HepG2 (cell line): Measurements from ENCODE around the gene PKM. TPM values are rescaled to one million over a fixed set of nuclear protein-coding genes. Genes with fewer than 3 reads are reported as not detected.
A peak's percentile ranks its signal among the peaks of the same experiment; 100 is the strongest.

Experiments used
- GPN1 ChIP-seq: sonication (generic); formaldehyde crosslinking; IDR thresholded peaks from 2 replicates; pipeline ENCODE4 v1.5.1; 2020; ENCODE audit warnings: missing genetic modification reagents, borderline replicate concordance
- KDM1A ChIP-seq: IDR thresholded peaks from 2 replicates; pipeline ENCODE4 v1.6.1; 2016; ENCODE audit warnings: missing compliant biosample characterization
- MLLT10 ChIP-seq: sonication (generic); formaldehyde crosslinking; IDR thresholded peaks from 2 replicates; pipeline ENCODE4 v1.4.0; 2020; ENCODE audit warnings: missing genetic modification reagents
- NCOR1 ChIP-seq: fragments of 200-600 bp; sonication (generic); IDR thresholded peaks from 2 replicates; pipeline ENCODE4 v1.7.0; 2017; ENCODE audit warnings: antibody characterized with exemption, low read length, borderline replicate concordance
- PHF5A ChIP-seq: IDR thresholded peaks from one replicate; pipeline ENCODE4 v1.6.1; 2018; ENCODE audit warnings: low read depth, missing genetic modification reagents; ENCODE audit not compliant: unreplicated experiment
- RFX1 ChIP-seq: fragments of 450-650 bp; IDR thresholded peaks from 2 replicates; pipeline ENCODE4 v1.6.1; 2017
- RFX3 ChIP-seq: IDR thresholded peaks from 2 replicates; pipeline ENCODE4 v1.6.1; 2016; ENCODE audit warnings: missing biosample characterization, missing genetic modification reagents
- RFXAP ChIP-seq: sonication (generic); formaldehyde crosslinking; IDR thresholded peaks from 2 replicates; pipeline ENCODE4 v1.4.0; 2020; ENCODE audit warnings: missing genetic modification reagents, borderline replicate concordance
- RXRA ChIP-seq: sonication (generic); formaldehyde crosslinking; IDR thresholded peaks from 2 replicates; pipeline ENCODE4 v1.5.1; 2020; ENCODE audit warnings: missing genetic modification reagents
- SALL1 ChIP-seq: sonication (generic); formaldehyde crosslinking; IDR thresholded peaks from 2 replicates; pipeline ENCODE4 v1.8.0; 2022; ENCODE audit warnings: mild to moderate bottlenecking, missing genetic modification reagents
- SATB2 ChIP-seq: sonication (generic); formaldehyde crosslinking; IDR thresholded peaks from 2 replicates; pipeline ENCODE4 v1.5.0; 2020; ENCODE audit warnings: missing genetic modification reagents
- SIN3A ChIP-seq: IDR thresholded peaks from 2 replicates; pipeline ENCODE4 v1.6.1; 2011; ENCODE audit warnings: low read depth, mild to moderate bottlenecking, control low read depth, low read length, borderline replicate concordance
- SRF ChIP-seq: IDR thresholded peaks from 2 replicates; pipeline ENCODE4 v1.6.1; 2011; ENCODE audit warnings: mild to moderate bottlenecking, low read depth, low read length, moderate library complexity
- TCF12 ChIP-seq, 2 experiments: fragments of 450-650 bp in 1 of 2; sonication (generic) in 1 of 2; formaldehyde crosslinking in 1 of 2; IDR thresholded peaks; 2 replicates each; pipeline versions ENCODE4 v1.6.1 to v1.8.0; 2017 to 2022; ENCODE audit warnings: antibody characterized with exemption in 1 of 2, mild to moderate bottlenecking in 1 of 2, missing genetic modification reagents in 1 of 2, moderate library complexity in 1 of 2
- TP53 ChIP-seq: sonication (generic); formaldehyde crosslinking; conservative IDR thresholded peaks from 2 replicates; pipeline ENCODE4 v1.4.0; 2020; ENCODE audit warnings: missing genetic modification reagents
- YEATS4 ChIP-seq: sonication (generic); formaldehyde crosslinking; IDR thresholded peaks from 2 replicates; pipeline ENCODE4 v1.4.0; 2020; ENCODE audit warnings: missing genetic modification reagents, borderline replicate concordance
- ZFX ChIP-seq: sonication (generic); formaldehyde crosslinking; IDR thresholded peaks from 2 replicates; pipeline ENCODE4 v1.4.0; 2020; ENCODE audit warnings: mild to moderate bottlenecking, low read depth, missing genetic modification reagents, moderate library complexity
- ZNF101 ChIP-seq: sonication (generic); formaldehyde crosslinking; IDR thresholded peaks from 2 replicates; pipeline ENCODE4 v1.4.0; 2020; ENCODE audit warnings: mild to moderate bottlenecking, low read depth, missing genetic modification reagents, borderline replicate concordance
- ZNF331 ChIP-seq: sonication (generic); formaldehyde crosslinking; IDR thresholded peaks from 2 replicates; pipeline ENCODE4 v1.4.0; 2020; ENCODE audit warnings: missing genetic modification reagents
- ZNF558 ChIP-seq: sonication (generic); formaldehyde crosslinking; IDR thresholded peaks from 2 replicates; pipeline ENCODE4 v1.9.0; 2022; ENCODE audit warnings: mild to moderate bottlenecking, missing genetic modification reagents, borderline replicate concordance
- ZXDC ChIP-seq: sonication (generic); formaldehyde crosslinking; IDR thresholded peaks from 2 replicates; pipeline ENCODE4 v1.5.0; 2020; ENCODE audit warnings: mild to moderate bottlenecking, missing genetic modification reagents
- polyA plus RNA-seq, 8 experiments: library from polyadenylated mRNA; depleted of rRNA in 3 of 8; stranded (reverse) in 7 of 8; unstranded in 1 of 8; fragments of >200 nt; fragmentation: Illumina TruSeq in 4 of 8; extraction: Trizol in 4 of 8; gene quantifications; 2 replicates each; pipeline versions ENCODE4 v1.2.1 to v1.2.3, GENCODE V29; 2011 to 2016; ENCODE audit warnings: low read depth in 4 of 8, missing spikeins in 1 of 8, mixed read lengths in 1 of 8; ENCODE audit not compliant: insufficient read depth in 1 of 8
- total RNA-seq, 5 experiments: library from RNA; depleted of rRNA; stranded (reverse); fragments of >200 nt; fragmentation: Illumina TruSeq; extraction: Trizol; gene quantifications; 2 replicates each; pipeline ENCODE4 v1.2.3, GENCODE V29; 2016; ENCODE audit warnings: low read depth in 1 of 5
- TF ChIP-seq, protein P1 (sequence below): sonication (generic); formaldehyde crosslinking; IDR thresholded peaks from 2 replicates; pipeline ENCODE4 v1.5.0; 2020; ENCODE audit warnings: mild to moderate bottlenecking, missing genetic modification reagents, moderate library complexity
- TF ChIP-seq, protein P2 (sequence below): sonication (generic); formaldehyde crosslinking; conservative IDR thresholded peaks from 2 replicates; pipeline ENCODE4 v1.8.1; 2023; ENCODE audit warnings: missing genetic modification reagents
- TF ChIP-seq, protein P3 (sequence below): IDR thresholded peaks from 2 replicates; pipeline ENCODE4 v1.6.1; 2016; ENCODE audit warnings: low read depth, control low read depth

Gene PKM
- total and polyA plus RNA-seq, 2 of the 13 experiments (the other 11 are each of a cell fraction or from before 2014, with no cell fraction given), result 488 to 780 TPM

DNA sequence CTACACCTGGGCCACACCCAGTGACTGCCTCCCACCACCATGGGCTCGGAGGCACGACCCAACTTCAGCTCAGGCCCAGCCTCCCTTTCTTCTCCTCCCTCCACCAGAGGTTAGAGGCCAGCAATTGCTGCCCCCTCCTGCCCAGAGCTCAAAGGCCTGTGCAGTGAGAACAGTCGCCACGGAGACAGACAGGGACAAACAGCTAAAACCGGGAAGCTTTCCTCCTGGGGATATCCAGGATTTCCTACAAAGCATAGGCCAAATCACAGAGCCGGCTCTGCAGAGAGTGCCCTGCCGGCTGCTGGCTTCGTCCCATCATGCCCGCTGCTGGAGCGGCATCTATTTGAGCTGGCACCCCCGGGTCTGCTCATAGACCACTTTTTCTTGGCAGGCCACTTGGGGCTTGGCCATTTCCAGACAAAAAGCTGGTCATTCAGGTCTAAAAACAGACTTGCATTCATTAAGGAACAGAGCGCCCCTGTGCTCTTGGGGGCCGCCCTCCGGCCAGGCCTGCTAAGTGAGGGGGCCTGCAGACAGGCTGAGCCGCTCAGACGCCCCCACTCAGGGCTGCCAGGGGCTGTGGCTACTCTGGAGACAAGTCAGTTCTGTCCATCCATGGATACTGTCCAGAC, 50.9 kb downstream of the PKM start (continued):
- TF ChIP-seq PHF5A (no peak), TCF12 (IDR thresholded peaks at IDR 0.05) (no peak), TCF12 (CRISPR knock-in tag; IDR thresholded peaks at IDR 0.05) (no peak), MLLT10 (CRISPR knock-in tag) (no peak), RFX1 (peak; percentile 59; the same call in 1 of the 2 replicates), SIN3A (no peak), ZFX (CRISPR knock-in tag) (peak; percentile 43), ZXDC (no peak), SATB2 (CRISPR knock-in tag) (no peak), GPN1 (CRISPR knock-in tag) (no peak), NCOR1 (0 out of 2 replicates have a peak, but pooled peaks have one; percentile 35), KDM1A (CRISPR knock-in tag) (no peak), TP53 (CRISPR knock-in tag) (no peak), ZNF101 (CRISPR knock-in tag) (no peak), SALL1 (CRISPR knock-in tag) (peak; percentile 19; the same call in 1 of the 2 replicates), ZNF331 (CRISPR knock-in tag) (no peak), SRF (no peak), YEATS4 (peak; percentile 45; the same call in 1 of the 2 replicates), RFXAP (no peak), RXRA (CRISPR knock-in tag) (no peak), RFX3 (CRISPR knock-in tag) (peak; percentile 33; the same call in 1 of the 2 replicates), ZNF558 (CRISPR knock-in tag) (0 out of 2 replicates have a peak, but pooled peaks have one; percentile 36)
- TF ChIP-seq, protein P1, sequence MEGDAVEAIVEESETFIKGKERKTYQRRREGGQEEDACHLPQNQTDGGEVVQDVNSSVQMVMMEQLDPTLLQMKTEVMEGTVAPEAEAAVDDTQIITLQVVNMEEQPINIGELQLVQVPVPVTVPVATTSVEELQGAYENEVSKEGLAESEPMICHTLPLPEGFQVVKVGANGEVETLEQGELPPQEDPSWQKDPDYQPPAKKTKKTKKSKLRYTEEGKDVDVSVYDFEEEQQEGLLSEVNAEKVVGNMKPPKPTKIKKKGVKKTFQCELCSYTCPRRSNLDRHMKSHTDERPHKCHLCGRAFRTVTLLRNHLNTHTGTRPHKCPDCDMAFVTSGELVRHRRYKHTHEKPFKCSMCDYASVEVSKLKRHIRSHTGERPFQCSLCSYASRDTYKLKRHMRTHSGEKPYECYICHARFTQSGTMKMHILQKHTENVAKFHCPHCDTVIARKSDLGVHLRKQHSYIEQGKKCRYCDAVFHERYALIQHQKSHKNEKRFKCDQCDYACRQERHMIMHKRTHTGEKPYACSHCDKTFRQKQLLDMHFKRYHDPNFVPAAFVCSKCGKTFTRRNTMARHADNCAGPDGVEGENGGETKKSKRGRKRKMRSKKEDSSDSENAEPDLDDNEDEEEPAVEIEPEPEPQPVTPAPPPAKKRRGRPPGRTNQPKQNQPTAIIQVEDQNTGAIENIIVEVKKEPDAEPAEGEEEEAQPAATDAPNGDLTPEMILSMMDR (CRISPR knock-in tag), result peak; percentile 54
- TF ChIP-seq, protein P2, sequence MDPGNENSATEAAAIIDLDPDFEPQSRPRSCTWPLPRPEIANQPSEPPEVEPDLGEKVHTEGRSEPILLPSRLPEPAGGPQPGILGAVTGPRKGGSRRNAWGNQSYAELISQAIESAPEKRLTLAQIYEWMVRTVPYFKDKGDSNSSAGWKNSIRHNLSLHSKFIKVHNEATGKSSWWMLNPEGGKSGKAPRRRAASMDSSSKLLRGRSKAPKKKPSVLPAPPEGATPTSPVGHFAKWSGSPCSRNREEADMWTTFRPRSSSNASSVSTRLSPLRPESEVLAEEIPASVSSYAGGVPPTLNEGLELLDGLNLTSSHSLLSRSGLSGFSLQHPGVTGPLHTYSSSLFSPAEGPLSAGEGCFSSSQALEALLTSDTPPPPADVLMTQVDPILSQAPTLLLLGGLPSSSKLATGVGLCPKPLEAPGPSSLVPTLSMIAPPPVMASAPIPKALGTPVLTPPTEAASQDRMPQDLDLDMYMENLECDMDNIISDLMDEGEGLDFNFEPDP (CRISPR knock-in tag), result no peak
- TF ChIP-seq, protein P3, sequence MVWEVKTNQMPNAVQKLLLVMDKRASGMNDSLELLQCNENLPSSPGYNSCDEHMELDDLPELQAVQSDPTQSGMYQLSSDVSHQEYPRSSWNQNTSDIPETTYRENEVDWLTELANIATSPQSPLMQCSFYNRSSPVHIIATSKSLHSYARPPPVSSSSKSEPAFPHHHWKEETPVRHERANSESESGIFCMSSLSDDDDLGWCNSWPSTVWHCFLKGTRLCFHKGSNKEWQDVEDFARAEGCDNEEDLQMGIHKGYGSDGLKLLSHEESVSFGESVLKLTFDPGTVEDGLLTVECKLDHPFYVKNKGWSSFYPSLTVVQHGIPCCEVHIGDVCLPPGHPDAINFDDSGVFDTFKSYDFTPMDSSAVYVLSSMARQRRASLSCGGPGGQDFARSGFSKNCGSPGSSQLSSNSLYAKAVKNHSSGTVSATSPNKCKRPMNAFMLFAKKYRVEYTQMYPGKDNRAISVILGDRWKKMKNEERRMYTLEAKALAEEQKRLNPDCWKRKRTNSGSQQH (CRISPR knock-in tag), result no peak
